ENCODE measurements around the gene P2RX4.

P2RX4 gene

DNA sequence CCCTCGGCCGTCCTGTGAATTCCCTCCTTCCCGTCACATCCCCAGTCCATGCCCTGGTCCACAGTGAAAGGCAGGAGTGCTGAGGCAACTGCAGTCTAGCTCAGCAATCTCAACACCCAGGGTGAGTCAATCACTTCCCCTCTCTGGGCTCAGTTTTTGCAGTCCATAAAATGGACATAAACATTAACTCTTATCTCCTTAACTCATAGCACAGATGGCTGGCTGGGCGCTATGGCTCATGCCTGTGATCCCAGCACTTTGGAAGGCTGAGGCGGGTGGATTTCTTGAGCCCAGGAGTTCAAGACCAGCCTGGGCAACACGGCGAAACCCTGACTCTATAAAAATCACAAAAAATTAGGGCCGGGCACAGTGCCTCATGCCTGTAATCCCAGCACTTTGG is 54.2 kb downstream of the P2RX4 start:
- TF ChIP-seq, protein P1, sequence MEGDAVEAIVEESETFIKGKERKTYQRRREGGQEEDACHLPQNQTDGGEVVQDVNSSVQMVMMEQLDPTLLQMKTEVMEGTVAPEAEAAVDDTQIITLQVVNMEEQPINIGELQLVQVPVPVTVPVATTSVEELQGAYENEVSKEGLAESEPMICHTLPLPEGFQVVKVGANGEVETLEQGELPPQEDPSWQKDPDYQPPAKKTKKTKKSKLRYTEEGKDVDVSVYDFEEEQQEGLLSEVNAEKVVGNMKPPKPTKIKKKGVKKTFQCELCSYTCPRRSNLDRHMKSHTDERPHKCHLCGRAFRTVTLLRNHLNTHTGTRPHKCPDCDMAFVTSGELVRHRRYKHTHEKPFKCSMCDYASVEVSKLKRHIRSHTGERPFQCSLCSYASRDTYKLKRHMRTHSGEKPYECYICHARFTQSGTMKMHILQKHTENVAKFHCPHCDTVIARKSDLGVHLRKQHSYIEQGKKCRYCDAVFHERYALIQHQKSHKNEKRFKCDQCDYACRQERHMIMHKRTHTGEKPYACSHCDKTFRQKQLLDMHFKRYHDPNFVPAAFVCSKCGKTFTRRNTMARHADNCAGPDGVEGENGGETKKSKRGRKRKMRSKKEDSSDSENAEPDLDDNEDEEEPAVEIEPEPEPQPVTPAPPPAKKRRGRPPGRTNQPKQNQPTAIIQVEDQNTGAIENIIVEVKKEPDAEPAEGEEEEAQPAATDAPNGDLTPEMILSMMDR (conservative IDR thresholded peaks at IDR 0.05; ENCODE audit: low read length) = no peak
- DNase-seq (ENCODE audit: low read depth) = no peak
- H3K4me3 ChIP-seq (ENCODE audit: low read length) = no peak overlapping the region

DNA sequence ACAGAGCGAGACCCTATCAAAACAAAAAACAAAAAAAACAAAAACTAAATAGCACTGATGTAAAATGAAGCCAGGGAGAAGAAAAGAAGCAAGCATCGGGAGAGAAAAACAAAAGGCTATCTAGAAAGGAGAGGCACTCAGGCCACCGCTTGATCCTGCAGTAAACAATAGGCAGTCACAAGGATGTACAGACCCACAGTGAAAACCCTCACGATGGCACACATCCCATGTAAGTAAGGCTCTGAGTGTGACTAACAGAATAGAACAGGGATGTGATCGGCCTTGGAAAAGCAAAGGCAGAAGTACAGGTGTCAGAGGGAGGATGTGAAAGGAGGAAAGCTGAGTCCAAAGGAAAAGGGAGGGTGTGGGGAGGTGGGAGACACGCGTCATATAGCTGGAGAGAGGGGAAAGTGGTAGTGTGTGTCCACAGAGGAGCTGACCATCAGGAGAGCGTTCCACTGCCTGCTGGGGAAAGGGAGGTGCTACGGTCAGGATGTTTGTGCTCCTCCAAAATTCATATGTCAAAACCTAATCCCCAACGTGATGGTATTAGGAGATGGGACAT is 55.1 kb downstream of the P2RX4 start:
- no peak for DNase-seq (ENCODE audit: low read depth)
- no peak overlapping the region for H3K4me3 ChIP-seq (ENCODE audit: low read length)
- TF ChIP-seq, protein P1 (conservative IDR thresholded peaks at IDR 0.05; ENCODE audit: low read length) = no peak

DNA sequence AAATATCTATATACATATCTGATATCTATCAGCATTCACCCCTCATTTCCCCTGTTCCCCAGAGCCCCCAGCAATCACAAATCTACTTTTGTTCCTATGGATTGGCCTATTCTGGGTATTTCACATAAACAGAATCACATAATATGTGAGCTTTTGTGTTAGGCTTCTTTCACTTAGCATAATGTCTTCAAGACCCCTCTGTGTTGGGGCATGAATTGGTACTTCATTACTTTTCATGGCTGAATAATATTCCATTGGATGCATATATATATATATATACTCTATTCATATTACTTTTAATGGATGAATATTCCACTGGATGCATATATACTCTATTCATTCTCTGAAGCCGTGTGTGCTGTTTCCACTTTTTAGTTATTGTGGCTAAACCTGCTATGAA is 57.9 kb downstream of the P2RX4 start:
- H3K4me3 ChIP-seq (ENCODE audit: low read length) = no peak overlapping the region
- TF ChIP-seq, protein P1 (conservative IDR thresholded peaks at IDR 0.05; ENCODE audit: low read length) = no peak
- no peak for DNase-seq (ENCODE audit: low read depth)

DNA sequence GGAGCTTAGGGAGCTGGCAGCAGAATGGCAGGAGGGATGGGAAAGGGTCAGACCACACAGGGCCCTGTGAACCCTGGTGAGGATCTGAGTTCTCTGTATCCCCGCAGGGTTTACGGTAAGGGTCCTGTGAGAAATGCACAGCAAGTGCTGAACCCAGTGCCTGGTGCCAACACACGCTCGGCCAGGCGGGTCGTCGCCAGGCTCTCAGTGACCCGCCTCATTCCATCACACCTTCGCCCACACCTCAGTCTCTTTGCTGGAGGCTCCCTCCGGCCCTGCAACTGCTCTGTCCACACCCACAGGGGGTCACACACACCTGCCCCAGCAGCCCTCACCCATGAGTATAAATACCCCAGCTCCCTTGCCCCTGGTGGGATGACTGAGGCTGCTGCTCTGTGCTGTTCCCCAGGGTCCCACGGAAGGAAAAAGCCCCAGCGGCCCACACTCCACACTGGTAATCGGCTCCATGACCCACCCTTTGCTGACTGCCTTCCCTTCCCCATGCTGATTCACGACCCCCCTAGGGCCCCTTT is 63.5 kb downstream of the P2RX4 start:
- no peak overlapping the region for H3K4me3 ChIP-seq (ENCODE audit: low read length)
- TF ChIP-seq, protein P1 (conservative IDR thresholded peaks at IDR 0.05; ENCODE audit: low read length) = no peak
- no peak for DNase-seq (ENCODE audit: low read depth)

DNA sequence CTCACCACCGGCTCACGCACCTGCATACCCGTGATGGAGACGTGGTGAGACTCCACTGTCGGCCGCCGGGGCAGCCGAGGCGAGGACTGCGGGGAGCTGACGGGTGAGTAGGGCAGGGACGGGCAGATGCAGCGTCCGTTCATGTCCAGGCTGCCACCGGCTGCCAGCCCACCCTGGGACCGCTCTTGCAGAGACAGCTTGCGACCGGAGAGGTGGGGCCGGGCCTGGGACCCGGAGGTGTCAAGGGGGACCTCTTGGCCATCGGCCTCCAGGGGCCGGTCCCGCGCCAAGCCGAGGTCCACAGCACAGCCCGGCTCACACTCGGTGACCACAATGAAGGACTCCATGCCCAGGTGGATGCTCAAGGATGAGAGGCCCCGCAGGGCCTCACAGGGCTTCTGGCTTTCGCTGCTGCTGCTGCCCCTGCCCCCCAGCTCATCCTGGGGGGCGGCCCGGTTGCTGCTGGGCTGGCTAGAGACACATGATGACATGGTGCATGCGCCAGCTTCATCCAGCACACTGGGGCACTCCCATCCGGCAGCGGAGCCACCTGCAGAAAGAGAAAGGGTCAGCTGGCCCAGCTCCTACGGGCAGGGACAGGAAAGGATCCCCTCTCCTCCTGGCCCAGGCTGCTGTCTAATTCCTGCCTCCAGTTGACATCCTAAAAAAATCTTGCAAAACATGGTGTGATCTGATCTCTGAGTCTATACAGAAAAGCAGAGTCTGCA is 64.3 kb downstream of the P2RX4 start:
- no peak overlapping the region for H3K4me3 ChIP-seq (ENCODE audit: low read length)
- no peak for DNase-seq (ENCODE audit: low read depth)
- TF ChIP-seq, protein P1 (conservative IDR thresholded peaks at IDR 0.05; ENCODE audit: low read length) = no peak

DNA sequence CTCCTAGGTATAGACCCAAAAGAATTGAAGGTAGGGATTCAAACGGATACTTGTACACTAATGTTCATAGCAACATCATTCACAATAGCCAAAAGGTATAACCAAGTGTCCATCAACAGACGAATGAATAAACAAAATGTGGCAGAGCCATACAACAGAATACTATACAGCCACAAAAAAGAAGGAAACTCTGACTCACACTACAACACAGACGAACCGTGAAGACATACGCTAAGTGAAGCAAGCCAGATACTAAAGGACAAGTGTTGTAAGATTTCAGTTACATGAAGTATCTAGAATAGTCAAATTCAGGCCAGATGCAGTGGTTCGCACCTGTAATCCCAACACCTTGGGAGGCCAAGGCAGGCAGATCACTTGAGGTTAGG is 67.4 kb downstream of the P2RX4 start:
- DNase-seq (ENCODE audit: low read depth) = no peak
- no peak overlapping the region for H3K4me3 ChIP-seq (ENCODE audit: low read length)
- TF ChIP-seq, protein P1 (conservative IDR thresholded peaks at IDR 0.05; ENCODE audit: low read length) = no peak

Measured in AG10803 (cell line).